ENCODE measurements around the gene CIAPIN1.
"Not testable (repeated sequence)": the region's sequence is repeated elsewhere in the genome, so short reads cannot be mapped to it uniquely, and the experiment has no call there.

CIAPIN1 gene

GRCh38 chr16:57406881-57407280, 40.3 kb downstream of the CIAPIN1 start:
- DNase-seq (ENCODE audit: low read depth), result no peak

GRCh38 chr16:57405097-57405496, 42.1 kb downstream of the CIAPIN1 start:
- DNase-seq (ENCODE audit: low read depth), result no peak

- no peak for DNase-seq (ENCODE audit: low read depth)
Observed at GRCh38 chr16:57403965-57404817, 43.0 kb downstream of the CIAPIN1 start, which contains the start of gene CCL17. Gene CCL17 (plus strand): TSS chr16:57404767. CDS start chr16:57413933, 9,166 bp downstream.

- DNase-seq (ENCODE audit: low read depth), result no peak
Observed at GRCh38 chr16:57401943-57402640, 45.1 kb downstream of the CIAPIN1 start.

GRCh38 chr16:57397493-57397892, 49.7 kb downstream of the CIAPIN1 start:
- DNase-seq (ENCODE audit: low read depth), result not testable (repeated sequence)

- no peak for DNase-seq (ENCODE audit: low read depth)
Observed at GRCh38 chr16:57396786-57397185, 50.4 kb downstream of the CIAPIN1 start.

- no peak for DNase-seq (ENCODE audit: low read depth)
Observed at GRCh38 chr16:57395026-57395425, 52.2 kb downstream of the CIAPIN1 start.

GRCh38 chr16:57394444-57394843, 52.7 kb downstream of the CIAPIN1 start:
- DNase-seq (ENCODE audit: low read depth), result no peak

GRCh38 chr16:57392694-57393093, 54.5 kb downstream of the CIAPIN1 start:
- no peak for DNase-seq (ENCODE audit: low read depth)

- DNase-seq (ENCODE audit: low read depth), result no peak
Observed at GRCh38 chr16:57391708-57392107, 55.5 kb downstream of the CIAPIN1 start.

- no peak for DNase-seq (ENCODE audit: low read depth)
Observed at GRCh38 chr16:57391300-57391699, 55.9 kb downstream of the CIAPIN1 start.

GRCh38 chr16:57390636-57391295, 56.4 kb downstream of the CIAPIN1 start:
- no peak for DNase-seq (ENCODE audit: low read depth)

- DNase-seq (ENCODE audit: low read depth), result no peak
Observed at GRCh38 chr16:57389087-57389468, 58.1 kb downstream of the CIAPIN1 start.

- no peak for DNase-seq (ENCODE audit: low read depth)
Observed at GRCh38 chr16:57388359-57389086, 58.7 kb downstream of the CIAPIN1 start.

- DNase-seq (ENCODE audit: low read depth), result no peak
Observed at GRCh38 chr16:57387598-57388354, 59.4 kb downstream of the CIAPIN1 start.

- no peak for DNase-seq (ENCODE audit: low read depth)
Observed at GRCh38 chr16:57386381-57386951, 60.7 kb downstream of the CIAPIN1 start.

- DNase-seq (ENCODE audit: low read depth), result no peak
Observed at GRCh38 chr16:57385083-57385482, 62.1 kb downstream of the CIAPIN1 start.

GRCh38 chr16:57384248-57385070, 62.7 kb downstream of the CIAPIN1 start:
- no peak for DNase-seq (ENCODE audit: low read depth)

GRCh38 chr16:57383276-57384247, 63.6 kb downstream of the CIAPIN1 start:
- no peak for DNase-seq (ENCODE audit: low read depth)

Data from CMK (cell line).